ENCODE measurements around the gene ATP1A3.
"Not testable (repeated sequence)": the region's sequence is repeated elsewhere in the genome, so short reads cannot be mapped to it uniquely, and the experiment has no call there.

The ATP1A3 gene

DNA sequence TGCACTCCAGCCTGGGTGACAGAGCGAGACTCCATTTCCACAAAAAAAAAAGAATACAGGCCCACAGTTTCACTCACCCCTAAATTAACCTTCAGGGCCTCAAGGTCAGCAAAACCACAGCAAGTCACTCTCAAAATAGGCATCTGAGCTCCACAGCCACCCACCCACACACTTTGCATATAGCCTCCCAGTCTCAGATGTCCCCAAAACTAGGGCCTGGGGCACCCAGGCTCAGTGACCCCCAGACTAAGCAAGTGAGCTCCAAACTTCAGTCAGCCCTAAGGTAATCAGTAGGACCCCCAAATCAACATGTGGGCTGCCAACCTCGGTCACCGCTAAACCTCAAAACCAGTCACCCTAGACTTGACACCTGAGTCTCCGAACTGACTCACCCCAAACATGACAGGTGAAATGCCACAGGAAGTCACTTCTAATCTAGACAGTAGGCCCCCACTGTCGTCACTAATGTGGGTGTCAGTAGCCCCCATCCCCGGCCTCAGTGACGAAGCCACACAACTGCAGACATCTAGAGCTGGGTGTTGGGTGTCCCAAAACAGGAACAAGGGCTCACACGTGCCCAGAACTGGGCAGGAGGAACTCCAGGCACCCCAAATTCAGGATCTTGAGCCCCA is 48.8 kb downstream of the ATP1A3 start:
- no peak for DNase-seq (ENCODE audit: low read depth)
- H3K4me3 ChIP-seq (ENCODE audit: low read length): no peak overlapping the region

DNA sequence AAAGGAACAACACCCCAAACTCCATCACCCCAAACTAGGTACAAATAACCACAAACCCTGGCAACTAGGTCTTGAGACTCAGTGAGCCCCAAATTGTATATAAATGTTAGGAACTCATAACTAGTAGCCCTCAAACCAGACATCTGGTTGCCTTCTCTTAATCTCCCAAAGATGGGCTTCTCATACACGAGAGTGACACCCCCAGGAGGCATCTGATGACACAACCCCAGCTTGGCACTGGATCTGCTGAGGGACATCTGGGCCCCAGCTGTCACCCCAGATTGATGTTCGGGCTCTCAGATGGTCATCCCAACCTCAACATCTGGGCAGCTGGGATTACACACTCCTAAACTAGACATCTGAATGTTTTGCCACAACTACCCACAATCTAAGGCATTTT is 49.7 kb downstream of the ATP1A3 start:
- no peak for DNase-seq (ENCODE audit: low read depth)
- TF ChIP-seq, protein P1, sequence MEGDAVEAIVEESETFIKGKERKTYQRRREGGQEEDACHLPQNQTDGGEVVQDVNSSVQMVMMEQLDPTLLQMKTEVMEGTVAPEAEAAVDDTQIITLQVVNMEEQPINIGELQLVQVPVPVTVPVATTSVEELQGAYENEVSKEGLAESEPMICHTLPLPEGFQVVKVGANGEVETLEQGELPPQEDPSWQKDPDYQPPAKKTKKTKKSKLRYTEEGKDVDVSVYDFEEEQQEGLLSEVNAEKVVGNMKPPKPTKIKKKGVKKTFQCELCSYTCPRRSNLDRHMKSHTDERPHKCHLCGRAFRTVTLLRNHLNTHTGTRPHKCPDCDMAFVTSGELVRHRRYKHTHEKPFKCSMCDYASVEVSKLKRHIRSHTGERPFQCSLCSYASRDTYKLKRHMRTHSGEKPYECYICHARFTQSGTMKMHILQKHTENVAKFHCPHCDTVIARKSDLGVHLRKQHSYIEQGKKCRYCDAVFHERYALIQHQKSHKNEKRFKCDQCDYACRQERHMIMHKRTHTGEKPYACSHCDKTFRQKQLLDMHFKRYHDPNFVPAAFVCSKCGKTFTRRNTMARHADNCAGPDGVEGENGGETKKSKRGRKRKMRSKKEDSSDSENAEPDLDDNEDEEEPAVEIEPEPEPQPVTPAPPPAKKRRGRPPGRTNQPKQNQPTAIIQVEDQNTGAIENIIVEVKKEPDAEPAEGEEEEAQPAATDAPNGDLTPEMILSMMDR (conservative IDR thresholded peaks at IDR 0.05; ENCODE audit: low read depth, low read length): no peak
- no peak overlapping the region for H3K4me3 ChIP-seq (ENCODE audit: low read length)

More for the DNA sequence above, 48.8 kb downstream of the ATP1A3 start:
- TF ChIP-seq, protein P1 (conservative IDR thresholded peaks at IDR 0.05; ENCODE audit: low read depth, low read length): no peak

DNA sequence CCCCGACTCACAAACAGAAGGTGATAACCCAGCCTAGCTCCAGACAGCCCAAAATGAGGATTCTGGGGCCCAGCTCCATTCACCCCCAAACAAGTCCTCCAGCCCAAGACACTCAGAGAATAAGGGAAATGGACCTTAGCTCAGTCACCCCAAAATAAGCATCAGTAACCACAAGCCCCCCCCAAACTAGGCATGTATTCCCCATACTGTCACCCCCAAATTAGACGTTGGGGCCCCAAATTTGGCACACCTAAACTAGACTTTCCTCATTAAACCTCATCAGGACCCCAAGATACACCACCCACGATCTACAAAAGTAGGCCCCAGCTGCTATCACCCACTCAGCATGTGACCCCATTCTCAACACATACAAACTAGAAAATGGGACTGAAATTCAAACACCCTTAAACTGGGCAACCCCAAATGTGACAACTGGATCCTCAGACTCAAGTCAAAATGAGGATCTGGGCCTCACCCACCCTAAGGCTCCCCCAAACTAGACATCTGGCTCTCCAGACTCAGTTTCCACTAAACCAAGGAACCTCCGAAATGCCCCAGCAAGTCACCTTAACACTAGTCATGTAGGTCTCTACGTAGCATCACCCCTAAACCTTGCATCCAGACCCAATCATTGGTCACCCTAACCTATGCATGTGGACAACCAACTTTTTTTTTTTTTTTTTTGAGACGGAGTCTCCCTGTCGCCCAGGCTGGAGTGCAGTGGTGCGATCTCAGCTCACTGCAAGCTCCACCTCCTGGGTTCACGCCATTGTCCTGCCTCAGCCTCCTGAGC is 52.4 kb downstream of the ATP1A3 start:
- no peak for DNase-seq (ENCODE audit: low read depth)
- no peak overlapping the region for H3K4me3 ChIP-seq (ENCODE audit: low read length)
- TF ChIP-seq, protein P1 (conservative IDR thresholded peaks at IDR 0.05; ENCODE audit: low read depth, low read length): no peak

DNA sequence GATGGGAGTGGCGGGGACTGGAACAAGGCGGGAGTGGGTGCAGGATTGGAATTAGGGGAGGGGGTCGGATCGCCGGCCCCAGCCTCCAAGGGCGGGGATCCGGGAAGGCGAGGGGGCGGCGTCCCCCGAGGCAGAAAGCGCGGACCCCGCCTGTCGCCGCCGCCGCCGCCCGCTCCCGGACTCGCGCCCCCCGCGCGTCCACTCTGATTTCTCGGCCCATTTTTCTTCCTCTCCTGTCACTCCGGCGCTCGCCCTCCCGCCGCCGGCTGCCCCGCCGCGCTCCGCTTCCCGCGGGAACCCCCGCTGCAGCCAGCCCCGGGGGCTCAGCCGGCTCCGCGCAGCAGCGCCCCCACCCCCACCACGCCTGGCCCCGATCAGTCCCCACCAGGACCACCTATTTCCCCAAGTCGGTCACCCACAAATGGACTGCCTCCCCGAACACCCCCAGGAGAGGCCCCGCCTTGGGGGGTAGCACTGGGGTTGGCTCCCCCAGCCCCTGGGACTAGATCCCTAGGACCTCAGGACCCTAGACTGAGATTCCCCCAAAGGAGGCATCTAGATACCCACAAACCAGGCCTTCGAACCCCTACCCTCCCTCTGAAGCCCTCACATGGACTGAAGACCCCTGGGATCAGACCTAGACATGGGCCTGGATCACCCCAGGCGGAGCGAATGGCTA is 53.2 kb downstream of the ATP1A3 start:
- TF ChIP-seq, protein P1 (conservative IDR thresholded peaks at IDR 0.05; ENCODE audit: low read depth, low read length): no peak
- no peak for DNase-seq (ENCODE audit: low read depth)
- H3K4me3 ChIP-seq (ENCODE audit: low read length): peak overlapping the region; percentile 49

DNA sequence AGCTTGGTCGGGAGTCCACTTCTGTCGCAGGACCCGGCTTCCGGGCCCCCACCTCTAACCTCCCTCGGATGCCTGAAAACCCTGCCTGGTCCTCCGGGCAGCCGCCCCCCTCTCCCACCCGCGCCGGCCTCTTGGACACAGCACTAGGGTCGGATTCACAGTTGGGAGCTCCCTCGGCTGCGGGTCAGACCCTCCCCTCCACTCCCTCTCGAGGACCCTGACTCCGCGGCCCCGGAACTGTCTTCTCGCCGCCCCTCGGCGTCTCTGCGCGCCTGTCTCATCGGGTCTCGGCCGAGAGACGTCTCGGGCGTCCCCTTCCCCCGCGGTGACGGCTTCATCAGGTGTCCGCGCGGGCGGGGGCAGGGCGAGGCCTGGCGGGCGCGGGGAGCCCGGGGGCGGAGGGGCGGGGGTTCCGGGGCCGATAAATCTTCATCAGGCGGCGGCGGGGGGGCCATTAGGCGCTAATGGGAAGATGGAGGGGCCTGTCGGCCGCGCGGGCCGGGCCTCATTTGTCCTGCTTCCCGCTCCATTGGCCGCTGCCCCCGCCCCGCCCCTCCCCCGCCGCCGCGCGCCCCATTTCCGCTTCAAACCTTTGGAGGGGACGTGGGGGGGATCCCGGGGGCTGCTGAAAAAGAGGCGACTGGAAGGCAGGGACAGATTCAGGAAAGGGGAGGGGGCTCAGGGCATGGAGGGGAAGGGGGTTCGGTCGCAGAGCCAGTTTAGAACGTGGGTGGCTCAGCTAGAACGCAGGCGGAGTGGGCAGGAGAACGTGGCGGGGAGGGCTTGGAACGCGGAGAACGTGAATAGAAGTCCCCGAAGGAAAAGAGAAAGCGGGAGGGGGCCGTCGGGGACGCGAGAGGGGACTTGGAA is 53.9 kb downstream of the ATP1A3 start:
- H3K4me3 ChIP-seq (ENCODE audit: low read length): peak overlapping the region; percentile 49
- TF ChIP-seq, protein P1 (conservative IDR thresholded peaks at IDR 0.05; ENCODE audit: low read depth, low read length): no peak
- DNase-seq (ENCODE audit: low read depth): no peak

DNA sequence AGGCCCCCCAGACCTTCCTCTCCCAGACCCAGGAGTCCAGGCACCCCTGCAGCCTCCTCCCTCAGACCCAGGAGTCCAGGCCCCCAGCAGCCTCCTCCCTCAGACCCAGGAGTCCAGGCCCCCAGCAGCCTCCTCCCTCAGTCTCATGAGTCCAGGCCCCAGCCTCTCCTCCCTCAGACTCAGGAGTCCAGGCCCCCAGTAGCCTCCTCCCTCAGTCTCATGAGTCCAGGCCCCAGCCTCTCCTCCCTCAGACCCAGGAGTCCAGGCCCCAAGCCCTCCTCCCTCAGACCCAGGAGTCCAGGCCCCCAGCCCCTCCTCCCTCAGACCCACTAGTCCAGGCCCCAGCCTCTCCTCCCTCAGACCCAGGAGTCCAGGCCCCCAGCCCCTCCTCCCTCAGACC is 54.8 kb downstream of the ATP1A3 start:
- not testable (repeated sequence) for H3K4me3 ChIP-seq (ENCODE audit: low read length); DNase-seq (ENCODE audit: low read depth)
